HG03135 (cell line): ENCODE data around the gene SLC26A1.

ENCODE experiments used
- ATAC-seq: cut with Tn5 transposase; IDR thresholded peaks from one replicate; pipeline ENCODE4 v1.9.1; 2021; ENCODE audit warnings: mild to moderate bottlenecking, moderate library complexity; ENCODE audit not compliant: unreplicated experiment

The SLC26A1 gene

DNA sequence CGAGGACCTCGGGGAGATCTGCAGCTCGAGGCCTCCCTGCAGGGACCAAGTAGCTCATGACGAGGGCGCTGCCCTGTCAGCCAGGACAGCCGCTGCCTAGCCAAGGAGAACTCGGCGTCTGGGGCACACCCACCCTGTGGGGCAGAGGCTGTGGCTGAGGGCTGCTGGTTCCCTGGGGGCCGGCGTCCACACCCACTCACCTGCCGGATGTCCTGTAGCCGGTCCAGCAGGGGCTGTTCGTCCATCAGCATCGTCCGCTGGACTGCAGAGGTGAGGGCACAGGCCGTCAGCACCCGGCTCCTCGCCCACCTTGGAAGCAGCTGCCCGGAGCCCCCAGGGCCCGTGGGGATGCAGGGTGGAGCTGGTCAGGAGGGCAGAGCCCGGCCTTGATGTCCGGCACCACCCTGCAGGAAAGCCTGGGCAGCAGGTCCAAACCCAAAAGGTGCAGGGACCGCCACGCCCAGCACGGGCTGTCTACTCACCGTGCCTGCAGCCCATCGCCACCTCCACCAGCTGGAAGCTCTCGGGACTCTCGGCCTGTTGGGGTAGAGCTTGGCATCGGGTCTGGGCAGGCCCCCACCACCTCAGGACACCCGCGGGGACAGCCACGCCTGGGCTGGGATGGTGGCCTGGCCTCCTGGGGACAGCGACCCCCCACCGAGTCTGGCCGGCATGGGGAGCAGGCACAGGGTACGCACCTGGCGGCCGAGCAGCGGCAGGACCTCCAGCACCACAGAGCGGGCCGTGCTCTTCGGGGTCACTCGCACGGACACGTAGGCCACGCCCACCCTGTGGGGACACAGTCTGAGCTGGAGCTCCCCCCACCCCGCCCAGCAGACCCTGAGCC lies 26.7 kb downstream of the SLC26A1 start:
- no peak for ATAC-seq

DNA sequence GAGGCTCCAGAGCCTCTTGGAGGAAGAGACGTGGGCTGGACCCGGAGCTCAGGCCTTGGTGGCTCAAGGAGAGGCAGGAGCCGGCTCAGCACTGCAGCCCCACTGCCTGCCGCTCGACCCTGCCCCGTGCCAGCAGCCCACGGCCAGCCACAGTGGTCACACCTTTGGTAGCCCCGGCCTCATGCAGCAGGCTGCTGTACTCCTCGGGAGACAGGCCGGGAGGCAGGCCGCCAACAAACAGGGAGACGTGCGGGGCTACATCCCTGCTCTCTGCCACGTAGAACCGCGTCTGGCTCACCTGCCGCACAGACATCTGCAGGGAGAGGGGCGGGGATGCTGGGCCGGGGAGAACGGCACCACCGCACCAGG lies 27.5 kb downstream of the SLC26A1 start:
- no peak for ATAC-seq

DNA sequence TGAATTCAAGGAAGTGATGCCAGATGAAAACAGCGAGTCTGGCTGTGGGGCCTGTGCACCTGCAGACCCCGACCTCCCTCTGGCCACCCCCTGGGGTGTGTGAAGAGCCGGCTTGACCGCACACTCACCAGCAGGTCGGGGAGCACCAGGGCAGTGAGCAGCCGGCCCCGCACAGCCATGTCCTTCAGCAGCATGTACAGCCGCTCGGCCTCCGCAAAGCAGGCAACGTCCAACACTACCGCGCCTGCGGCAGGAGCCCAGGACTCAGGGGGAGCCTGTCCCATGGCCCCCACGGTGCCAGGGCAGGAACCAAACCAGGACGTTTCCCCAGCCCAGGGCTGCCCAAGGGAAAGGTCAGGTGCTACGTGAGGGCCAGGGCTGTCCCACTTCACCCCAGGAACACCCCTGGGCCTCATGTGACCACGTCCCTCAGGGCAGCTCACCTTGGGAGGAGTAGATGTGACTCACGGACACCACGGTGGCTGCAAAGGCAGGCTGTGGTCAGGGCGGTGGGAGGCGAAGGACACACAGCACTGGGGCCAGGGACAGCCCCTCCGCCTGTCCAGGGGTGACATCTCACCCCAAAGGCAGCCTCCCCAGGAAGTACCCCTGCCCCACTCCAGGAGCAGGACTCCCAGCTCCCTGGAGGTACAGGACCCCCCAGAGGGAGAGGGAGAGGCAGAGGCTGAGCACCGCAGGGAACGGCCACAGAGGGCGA lies 28.0 kb downstream of the SLC26A1 start:
- no peak for ATAC-seq

DNA sequence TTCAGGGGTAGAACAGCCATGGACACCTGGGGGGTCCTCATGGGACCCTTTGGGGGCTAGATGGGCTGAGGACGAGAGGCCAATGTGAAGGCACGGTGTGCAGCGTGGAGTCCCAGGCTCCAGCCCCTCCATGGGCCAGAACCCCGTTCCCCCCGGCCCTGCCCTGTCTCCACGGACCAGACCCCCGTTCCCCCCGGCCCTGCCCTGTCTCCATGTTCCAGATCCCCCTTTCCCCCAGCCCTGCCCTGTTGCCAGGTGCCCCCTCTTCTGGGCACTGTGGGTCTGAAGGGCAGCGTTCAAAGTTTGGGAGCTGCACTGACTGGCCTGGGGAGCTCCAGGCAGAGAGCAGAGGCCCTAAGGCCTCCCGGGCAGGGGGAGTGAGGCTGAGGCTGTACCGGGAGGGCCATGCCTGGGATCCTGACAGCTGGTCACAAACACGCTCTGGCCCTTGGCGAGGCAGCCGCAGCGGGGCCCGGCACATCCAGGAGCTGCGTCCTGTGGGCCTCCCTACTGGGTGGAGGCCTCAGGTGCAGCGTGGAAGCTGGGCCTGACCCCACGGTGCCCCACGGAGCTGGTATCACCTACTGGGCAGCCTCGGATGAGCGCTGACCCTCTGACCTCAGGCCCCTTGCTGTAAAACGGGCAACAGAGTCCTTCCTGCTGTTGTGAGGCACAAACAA lies 28.7 kb downstream of the SLC26A1 start:
- no peak for ATAC-seq

DNA sequence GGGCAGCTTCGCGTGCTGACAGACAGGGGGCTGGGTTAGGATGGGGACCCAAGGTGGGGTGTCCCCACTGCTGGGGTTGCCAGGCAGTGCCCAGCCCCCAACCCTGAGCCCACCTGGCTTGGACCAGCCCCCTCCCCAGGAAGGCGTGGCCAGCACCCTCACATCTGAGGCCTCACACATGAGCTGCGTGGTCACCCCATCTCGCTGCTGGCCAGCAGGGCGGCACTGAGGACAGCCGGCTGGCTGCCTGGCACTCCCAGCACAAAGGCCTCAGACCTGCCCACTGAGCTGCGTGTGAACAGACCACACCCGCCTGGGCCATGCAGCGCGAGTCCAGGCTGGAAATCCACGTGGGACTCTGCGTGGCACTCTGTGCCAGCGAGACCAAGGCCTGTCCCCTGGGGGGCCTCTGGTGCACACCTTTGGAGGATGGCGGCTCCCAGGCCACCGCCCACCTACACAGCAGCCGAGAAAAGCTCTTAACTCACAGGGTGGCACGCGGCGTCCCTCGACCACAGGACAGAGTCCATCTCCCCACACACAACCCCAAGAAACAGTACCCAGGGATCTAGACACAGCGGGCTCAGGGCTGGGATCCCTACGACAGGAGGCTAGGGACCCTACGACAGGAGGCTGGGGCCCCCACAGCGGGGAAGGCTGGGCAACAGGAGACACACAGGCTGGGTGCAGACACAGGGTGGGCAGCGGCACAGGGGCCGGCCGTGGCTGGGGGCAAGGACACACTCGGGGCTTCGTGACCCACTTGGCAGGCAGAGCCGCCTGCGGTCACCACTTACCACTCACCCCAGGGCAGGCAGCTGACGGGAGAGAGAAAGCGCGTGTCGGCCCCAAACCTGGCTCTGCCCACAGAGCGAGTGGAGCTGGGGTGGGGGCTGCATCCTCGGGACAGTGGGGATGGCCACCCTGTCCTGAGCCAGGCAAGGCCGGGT lies 29.7 kb downstream of the SLC26A1 start:
- ATAC-seq, result no peak

DNA sequence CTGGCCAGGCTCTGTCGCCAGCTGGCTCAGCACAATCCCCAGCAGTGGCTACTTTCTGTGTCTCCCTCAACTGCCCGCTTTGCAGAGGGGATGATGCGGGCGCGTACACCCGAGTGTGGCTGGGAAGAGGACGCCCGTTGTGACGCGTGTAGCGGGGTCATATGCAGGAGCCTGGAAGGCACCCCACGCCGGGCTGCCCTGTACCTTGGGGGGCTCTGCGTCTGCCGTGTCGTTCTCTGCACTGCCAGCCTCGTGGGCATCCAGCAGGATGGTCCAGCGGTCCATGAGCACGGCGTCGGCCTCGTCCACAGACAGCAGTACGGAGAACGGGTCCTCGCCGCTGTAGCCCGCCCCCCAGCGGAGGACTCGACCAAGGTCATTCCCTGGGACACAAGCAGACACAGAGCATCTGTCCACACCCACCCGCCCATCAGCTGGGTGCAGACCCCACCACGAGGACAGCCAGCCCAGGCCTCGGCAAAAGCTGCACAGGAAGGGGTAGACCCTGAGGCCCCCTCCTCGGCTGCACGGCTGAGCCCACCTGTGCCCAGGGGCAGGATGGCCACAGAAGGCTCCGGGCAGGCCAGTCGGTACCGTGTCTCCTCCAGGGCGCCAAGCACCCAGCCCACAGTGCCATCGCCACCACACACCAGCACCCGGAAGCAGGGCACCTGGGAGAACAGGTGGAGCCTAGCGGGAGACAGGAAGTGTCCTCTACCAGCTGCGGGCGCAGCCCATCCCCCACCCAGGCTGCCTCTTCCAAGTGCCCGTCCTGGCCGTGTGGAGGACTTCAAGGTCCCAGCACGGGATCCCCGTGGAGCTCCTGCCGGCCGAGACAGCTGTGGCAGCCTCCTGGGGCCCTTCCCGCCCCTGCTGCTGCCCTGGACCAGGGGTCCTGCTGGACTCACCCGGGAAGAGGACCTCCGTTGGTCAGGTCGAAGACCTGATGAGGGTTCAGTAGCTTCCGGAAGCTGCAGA lies 30.7 kb downstream of the SLC26A1 start:
- no peak for ATAC-seq

DNA sequence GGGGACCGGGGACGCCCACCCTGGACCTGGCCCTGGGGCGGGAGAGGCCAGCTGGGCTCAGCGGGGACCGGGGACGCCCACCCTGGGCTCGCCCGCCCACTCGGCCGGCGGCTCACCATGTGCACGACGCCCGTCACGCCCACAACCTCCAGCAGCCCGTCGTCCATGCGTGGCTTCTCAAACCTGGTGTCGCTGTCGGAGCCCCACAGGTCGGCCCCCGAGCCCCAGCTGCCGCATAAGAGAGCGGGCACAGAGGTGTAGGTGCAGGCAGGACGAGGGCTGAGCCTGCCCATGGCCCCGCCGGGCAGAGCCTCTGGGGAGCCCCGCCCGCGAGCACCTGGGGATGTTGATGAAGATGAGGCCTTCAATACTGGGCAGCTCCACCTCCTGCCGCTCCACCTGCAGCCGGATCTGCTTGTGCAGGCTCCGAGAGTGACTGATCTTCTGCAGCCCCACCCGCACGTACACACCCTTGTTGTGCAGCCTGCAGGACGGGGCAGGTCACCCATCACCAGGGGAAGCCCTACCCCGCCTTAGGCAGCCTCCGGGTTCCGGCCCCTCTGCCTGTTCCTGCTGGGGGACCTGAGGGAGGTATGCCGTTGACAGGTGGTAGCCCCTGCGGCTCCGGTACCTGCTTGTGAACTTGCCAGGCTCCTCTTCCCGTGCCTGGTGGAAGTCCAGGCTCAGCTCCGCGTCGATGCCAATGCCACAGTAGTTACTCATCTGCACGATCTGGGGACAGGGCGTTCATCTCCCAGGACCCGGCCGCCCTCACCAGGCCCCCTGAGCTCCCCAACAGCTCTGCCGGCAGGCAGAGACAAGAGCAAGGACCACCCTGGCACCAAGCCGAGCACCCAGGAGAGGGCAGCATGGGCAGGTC lies 31.6 kb downstream of the SLC26A1 start:
- no peak for ATAC-seq

DNA sequence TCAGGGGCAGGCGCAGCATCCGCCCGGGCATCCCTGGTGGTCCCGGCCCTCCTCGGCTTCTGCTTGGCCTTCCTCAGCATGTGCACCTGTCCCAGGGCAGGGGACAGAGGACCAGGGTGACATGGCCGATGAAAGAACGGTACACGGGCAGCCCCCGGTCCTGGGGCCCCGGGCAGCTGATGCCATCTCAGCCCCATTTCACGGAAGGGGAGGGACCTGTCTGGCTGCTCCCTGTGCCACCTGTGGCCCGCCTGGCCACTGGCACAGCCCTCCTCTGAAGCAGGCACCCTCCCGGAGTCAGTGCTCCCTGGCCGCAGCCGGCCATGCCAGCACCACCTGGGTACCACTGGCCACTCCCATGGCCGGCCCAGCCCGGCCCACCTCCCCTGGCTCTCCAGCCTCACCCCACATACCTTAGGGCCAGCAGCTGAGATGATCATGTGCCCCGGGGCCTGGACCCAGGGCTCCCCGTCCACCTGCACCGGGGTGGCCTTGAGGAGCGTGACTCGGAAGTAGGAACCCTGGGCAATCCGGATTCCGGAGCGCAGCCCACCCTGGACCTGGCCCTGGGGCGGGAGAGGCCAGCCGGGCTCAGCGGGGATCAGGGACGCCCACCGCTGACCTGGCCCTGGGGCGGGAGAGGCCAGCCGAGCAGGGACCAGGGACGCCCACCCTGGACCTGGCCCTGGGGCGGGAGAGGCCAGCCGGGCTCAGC lies 32.4 kb downstream of the SLC26A1 start:
- ATAC-seq, result no peak

DNA sequence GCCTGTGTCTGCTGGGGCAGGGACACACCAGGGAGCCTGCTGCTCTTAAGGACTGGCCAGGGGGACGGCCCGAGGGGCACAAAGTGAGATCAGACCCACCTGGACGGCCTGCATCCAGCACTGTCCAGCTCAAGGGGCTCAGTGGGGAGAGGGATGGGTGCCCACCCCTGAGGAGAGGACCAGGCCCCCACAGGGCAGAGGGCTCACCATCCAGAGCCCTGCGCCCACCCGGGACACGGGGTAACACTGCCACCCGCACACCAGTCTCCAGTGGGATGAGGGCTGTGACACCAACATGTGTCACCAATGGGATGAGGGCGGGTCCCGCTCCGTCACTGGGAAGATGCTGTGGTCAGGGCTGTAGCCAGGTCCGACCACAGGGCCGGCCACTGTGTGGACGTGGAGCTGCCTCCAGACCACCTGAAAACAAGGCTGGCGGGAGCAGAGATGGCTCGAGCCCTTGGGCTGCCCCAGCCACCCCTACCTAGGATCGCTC lies 33.0 kb downstream of the SLC26A1 start:
- no peak for ATAC-seq

DNA sequence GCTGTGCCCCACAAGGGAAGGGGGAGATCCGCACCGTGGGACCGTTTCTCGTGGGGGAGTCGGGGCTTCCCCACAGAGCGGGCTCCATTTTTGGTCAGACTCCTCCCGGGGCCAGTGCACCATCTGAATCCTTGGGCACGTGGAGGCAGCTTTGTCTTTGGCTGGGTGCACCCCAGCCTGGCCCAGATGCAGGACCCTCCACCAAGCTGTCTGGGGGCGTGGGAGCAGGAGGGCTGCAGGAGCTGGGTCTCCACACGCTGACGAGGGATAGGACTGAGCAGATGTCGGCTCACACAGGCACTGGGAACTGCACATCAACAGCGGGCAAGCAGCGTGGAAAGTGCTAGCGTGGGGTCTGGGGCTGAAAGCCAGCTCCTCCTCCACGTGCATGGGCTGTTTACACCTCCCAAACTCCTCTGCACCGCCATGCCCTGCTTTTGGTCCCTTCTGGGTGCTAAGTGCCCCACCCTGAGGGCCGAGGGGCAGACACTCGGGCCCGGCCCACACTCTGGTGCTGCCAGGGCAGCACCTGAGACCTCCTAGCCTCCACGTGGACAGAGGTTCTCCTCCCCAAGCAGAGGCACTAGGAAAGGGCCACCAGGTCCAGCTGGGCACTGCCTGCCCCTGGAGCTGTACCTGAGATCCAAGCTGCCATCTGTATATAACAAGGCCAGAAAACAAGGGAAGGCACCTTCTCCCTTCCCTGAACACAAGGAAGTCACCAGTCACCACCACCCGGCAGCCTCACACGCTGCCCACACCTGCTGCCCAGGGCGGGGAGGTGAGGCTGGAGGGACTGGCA lies 33.7 kb downstream of the SLC26A1 start:
- ATAC-seq, result no peak

DNA sequence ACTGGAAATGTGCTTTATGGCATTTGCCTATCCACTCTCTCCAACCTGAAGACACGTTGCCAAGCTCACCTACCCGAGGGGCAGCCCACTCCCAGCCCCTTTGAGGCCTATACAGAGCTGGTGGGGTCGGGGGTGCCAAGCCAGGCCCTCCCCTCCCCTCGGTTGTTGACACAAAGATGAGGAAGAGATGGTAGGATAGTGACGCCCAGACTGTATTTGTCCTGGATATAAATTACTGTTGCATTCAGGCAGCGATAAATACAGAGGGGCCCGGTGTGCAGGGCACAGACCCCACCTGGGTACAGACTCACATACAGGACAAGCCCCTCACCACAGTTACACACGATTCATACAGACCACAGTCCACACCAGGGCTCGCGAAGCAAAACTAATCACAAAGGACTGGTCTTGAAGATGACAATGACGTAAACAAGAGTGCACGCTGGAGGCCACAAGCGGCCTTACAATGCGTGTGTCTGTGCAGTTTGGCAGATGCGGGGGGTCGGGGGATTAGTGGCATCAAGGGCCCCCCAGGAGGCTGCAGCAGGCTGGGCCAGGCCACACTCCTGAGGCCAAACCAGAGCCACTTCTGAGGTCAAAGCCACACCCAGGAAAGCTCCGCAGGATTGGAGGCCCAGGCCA lies 34.4 kb downstream of the SLC26A1 start:
- ATAC-seq, result no peak

DNA sequence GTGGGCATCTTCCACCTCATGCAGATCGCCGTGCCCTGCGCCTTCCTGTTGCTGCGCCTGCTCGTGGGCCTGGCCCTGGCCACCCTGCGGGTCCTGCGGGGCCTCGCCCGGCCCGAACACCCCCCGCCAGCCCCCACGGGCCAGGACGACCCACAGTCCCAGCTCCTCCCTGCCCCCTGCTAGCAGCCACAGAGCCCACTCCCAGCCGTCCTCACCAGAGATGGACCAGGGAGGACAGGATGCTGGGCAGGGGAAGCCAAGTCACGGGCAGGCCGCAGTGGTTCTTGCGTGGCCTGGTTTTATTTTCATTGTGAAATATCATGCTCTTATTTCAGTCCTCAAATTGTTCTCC lies 34.9 kb downstream of the SLC26A1 start:
- ATAC-seq, result no peak

DNA sequence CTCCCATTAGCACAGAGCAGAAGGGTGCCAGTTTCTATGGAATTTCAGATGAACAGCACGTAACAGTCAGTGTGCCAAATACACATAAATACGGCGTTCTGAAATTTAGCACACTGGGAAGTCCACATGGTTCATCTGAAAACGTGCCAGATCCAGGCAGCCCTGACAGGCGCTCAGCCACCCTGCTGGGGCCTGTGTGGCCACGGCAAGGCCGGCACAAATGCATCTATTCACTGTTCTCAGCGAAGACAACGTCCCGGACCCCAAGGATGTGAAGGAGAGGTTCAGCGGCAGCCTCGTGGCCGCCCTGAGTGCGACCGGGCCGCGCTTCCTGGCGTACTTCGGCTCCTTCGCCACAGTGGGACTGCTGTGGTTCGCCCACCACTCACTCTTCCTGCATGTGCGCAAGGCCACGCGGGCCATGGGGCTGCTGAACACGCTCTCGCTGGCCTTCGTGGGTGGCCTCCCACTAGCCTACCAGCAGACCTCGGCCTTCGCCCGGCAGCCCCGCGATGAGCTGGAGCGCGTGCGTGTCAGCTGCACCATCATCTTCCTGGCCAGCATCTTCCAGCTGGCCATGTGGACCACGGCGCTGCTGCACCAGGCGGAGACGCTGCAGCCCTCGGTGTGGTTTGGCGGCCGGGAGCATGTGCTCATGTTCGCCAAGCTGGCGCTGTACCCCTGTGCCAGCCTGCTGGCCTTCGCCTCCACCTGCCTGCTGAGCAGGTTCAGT lies 35.5 kb downstream of the SLC26A1 start:
- no peak for ATAC-seq

DNA sequence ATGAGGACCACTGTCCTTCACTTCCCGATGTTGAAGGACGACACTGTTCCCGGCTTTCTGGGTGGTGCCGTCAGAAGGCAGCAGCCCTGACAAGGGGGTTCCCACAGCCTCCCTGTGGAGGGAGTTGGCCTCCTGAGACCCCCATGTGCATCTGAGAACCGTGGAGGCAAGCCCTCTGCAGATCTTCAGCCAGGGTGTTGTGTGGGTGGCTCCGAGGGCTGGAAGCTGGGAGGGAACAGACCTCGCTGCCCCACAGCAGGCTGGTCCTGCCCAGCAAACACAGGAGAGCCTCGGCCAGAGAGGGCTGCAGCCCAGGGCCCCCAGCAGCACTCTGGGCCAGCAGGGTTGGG lies 36.0 kb downstream of the SLC26A1 start:
- ATAC-seq, result no peak

DNA sequence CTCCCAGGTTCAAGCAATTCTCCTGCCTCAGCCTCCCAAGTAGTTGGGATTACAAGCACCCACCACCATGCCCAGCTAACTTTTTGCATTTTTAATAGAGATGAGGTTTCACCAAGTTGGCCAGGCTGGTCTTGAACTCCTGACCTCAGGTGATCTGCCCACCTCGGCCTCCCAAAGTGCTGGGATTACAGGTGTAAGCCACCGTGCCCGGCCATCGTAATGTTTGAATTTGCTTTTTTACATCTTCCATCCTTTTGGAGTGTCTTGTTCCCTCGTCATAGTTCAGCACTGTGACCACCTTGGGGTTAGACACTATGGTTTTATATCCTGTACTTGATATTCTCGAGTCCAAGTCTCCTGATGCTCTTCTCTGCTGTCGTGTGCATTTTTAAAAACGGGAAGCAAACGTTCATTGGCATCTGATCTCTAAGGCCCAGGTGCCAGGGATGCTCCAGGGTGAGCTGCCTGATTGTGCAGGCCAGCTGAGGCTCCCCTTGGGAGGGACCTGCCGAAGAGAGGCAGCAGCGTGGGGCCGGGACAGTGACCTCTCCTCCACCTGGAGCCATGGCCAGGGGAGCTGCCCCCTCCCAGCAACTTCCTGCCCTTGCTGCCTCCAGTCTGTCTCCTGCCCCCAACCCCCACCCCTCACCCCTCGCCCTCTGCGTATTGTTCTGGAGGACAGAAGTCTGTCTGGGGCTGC lies 36.5 kb downstream of the SLC26A1 start:
- ATAC-seq, result no peak
